Measurements from ENCODE around the gene GNB1L. TPM values are rescaled to one million over a fixed set of nuclear protein-coding genes. Genes with fewer than 3 reads are reported as not detected.

GNB1L gene
- total and polyA plus RNA-seq, 9 of the 15 experiments (the other 6 are each of a cell fraction or from before 2014, with no cell fraction given): 0.56 to 50.5 (median 10.2) TPM

DNA sequence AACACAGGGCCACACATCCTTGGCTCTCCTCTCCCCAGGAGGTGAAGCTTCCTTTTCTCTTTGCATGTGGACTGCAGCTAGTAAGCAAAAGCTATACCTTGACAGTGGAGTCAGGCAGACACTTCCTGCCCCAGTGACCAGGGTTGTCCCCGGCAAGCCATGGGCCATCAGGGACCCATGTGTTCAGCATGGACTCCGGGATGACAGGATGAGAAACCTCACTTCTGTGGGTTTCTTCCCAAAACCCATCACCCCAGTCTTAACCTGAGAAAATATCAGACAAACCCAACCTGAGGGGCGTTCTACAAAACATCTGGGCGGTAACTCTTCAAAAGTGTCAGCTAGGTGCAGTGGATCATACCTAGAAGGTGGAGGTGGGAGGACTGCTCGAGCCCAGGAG, 40.2 kb downstream of the GNB1L start (continued):
- TF ChIP-seq NR2C1 (IDR thresholded peaks at IDR 0.05) (no peak), NR2C1 (tag; IDR thresholded peaks at IDR 0.05) (no peak), RCOR1 (IDR thresholded peaks at IDR 0.05; ENCODE audit: borderline replicate concordance in 1 of 2, low read depth in 2 of 2, low read length in 2 of 2) (no peak), ZNF197 (CRISPR knock-in tag; IDR thresholded peaks at IDR 0.05; ENCODE audit: low read depth) (no peak), SETDB1 (IDR thresholded peaks at IDR 0.05; ENCODE audit: low read length) (peak; percentile 89), ZNF445 (CRISPR knock-in tag; IDR thresholded peaks at IDR 0.05; ENCODE audit: low read depth) (peak; percentile 72; the same call in 1 of the 2 replicates), ZNF507 (tag; conservative IDR thresholded peaks at IDR 0.05) (no peak), ZC3H8 (IDR thresholded peaks at IDR 0.05) (no peak), ZNF764 (CRISPR knock-in tag; IDR thresholded peaks at IDR 0.05; ENCODE audit: low read depth) (peak; percentile 19; the same call in 1 of the 2 replicates), ZNF75A (CRISPR knock-in tag; IDR thresholded peaks at IDR 0.05) (no peak), ZSCAN32 (CRISPR knock-in tag; IDR thresholded peaks at IDR 0.05) (0 out of 2 replicates have a peak, but pooled peaks have one; percentile 22), FOSL1 (tag; conservative IDR thresholded peaks at IDR 0.05) (no peak), ZNF444 (CRISPR knock-in tag; IDR thresholded peaks at IDR 0.05) (0 out of 2 replicates have a peak, but pooled peaks have one; percentile 42), CBFA2T3 (IDR thresholded peaks at IDR 0.05) (no peak), ZNF583 (CRISPR knock-in tag; IDR thresholded peaks at IDR 0.05) (peak; percentile 78; the same call in 1 of the 2 replicates), NCOA1 (IDR thresholded peaks at IDR 0.05; ENCODE audit: low read depth) (no peak)
- TF ChIP-seq, protein P1, sequence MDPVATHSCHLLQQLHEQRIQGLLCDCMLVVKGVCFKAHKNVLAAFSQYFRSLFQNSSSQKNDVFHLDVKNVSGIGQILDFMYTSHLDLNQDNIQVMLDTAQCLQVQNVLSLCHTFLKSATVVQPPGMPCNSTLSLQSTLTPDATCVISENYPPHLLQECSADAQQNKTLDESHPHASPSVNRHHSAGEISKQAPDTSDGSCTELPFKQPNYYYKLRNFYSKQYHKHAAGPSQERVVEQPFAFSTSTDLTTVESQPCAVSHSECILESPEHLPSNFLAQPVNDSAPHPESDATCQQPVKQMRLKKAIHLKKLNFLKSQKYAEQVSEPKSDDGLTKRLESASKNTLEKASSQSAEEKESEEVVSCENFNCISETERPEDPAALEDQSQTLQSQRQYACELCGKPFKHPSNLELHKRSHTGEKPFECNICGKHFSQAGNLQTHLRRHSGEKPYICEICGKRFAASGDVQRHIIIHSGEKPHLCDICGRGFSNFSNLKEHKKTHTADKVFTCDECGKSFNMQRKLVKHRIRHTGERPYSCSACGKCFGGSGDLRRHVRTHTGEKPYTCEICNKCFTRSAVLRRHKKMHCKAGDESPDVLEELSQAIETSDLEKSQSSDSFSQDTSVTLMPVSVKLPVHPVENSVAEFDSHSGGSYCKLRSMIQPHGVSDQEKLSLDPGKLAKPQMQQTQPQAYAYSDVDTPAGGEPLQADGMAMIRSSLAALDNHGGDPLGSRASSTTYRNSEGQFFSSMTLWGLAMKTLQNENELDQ (CRISPR knock-in tag; IDR thresholded peaks at IDR 0.05; ENCODE audit: borderline replicate concordance): no peak
- TF ChIP-seq, protein P2, sequence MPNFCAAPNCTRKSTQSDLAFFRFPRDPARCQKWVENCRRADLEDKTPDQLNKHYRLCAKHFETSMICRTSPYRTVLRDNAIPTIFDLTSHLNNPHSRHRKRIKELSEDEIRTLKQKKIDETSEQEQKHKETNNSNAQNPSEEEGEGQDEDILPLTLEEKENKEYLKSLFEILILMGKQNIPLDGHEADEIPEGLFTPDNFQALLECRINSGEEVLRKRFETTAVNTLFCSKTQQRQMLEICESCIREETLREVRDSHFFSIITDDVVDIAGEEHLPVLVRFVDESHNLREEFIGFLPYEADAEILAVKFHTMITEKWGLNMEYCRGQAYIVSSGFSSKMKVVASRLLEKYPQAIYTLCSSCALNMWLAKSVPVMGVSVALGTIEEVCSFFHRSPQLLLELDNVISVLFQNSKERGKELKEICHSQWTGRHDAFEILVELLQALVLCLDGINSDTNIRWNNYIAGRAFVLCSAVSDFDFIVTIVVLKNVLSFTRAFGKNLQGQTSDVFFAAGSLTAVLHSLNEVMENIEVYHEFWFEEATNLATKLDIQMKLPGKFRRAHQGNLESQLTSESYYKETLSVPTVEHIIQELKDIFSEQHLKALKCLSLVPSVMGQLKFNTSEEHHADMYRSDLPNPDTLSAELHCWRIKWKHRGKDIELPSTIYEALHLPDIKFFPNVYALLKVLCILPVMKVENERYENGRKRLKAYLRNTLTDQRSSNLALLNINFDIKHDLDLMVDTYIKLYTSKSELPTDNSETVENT (CRISPR knock-in tag; IDR thresholded peaks at IDR 0.05): no peak
- TF ChIP-seq, protein P3, sequence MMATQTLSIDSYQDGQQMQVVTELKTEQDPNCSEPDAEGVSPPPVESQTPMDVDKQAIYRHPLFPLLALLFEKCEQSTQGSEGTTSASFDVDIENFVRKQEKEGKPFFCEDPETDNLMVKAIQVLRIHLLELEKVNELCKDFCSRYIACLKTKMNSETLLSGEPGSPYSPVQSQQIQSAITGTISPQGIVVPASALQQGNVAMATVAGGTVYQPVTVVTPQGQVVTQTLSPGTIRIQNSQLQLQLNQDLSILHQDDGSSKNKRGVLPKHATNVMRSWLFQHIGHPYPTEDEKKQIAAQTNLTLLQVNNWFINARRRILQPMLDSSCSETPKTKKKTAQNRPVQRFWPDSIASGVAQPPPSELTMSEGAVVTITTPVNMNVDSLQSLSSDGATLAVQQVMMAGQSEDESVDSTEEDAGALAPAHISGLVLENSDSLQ (IDR thresholded peaks at IDR 0.05): no peak
- TF ChIP-seq, protein P4, sequence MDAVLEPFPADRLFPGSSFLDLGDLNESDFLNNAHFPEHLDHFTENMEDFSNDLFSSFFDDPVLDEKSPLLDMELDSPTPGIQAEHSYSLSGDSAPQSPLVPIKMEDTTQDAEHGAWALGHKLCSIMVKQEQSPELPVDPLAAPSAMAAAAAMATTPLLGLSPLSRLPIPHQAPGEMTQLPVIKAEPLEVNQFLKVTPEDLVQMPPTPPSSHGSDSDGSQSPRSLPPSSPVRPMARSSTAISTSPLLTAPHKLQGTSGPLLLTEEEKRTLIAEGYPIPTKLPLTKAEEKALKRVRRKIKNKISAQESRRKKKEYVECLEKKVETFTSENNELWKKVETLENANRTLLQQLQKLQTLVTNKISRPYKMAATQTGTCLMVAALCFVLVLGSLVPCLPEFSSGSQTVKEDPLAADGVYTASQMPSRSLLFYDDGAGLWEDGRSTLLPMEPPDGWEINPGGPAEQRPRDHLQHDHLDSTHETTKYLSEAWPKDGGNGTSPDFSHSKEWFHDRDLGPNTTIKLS (IDR thresholded peaks at IDR 0.05; ENCODE audit: borderline replicate concordance, low read depth): no peak
- TF ChIP-seq, protein P5, sequence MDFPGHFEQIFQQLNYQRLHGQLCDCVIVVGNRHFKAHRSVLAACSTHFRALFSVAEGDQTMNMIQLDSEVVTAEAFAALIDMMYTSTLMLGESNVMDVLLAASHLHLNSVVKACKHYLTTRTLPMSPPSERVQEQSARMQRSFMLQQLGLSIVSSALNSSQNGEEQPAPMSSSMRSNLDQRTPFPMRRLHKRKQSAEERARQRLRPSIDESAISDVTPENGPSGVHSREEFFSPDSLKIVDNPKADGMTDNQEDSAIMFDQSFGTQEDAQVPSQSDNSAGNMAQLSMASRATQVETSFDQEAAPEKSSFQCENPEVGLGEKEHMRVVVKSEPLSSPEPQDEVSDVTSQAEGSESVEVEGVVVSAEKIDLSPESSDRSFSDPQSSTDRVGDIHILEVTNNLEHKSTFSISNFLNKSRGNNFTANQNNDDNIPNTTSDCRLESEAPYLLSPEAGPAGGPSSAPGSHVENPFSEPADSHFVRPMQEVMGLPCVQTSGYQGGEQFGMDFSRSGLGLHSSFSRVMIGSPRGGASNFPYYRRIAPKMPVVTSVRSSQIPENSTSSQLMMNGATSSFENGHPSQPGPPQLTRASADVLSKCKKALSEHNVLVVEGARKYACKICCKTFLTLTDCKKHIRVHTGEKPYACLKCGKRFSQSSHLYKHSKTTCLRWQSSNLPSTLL (IDR thresholded peaks at IDR 0.05): no peak
